GM18867 (cell line): Measurements from ENCODE around the gene ACOX3.

Source experiments
- ATAC-seq: cut with Tn5 transposase; IDR thresholded peaks from one replicate; pipeline ENCODE4 v1.9.1; 2021; ENCODE audit warnings: mild to moderate bottlenecking, moderate library complexity; ENCODE audit not compliant: unreplicated experiment

ACOX3 gene

GRCh38 chr4:8468746-8469535 lies 28.4 kb upstream of the ACOX3 start:
- ATAC-seq, result peak; percentile 69

GRCh38 chr4:8467016-8467415 lies 26.5 kb upstream of the ACOX3 start:
- ATAC-seq, result no peak

GRCh38 chr4:8465615-8466611 lies 25.4 kb upstream of the ACOX3 start:
- ATAC-seq, result no peak

GRCh38 chr4:8464381-8464780 lies 23.9 kb upstream of the ACOX3 start:
- ATAC-seq, result no peak

GRCh38 chr4:8463811-8464210 lies 23.3 kb upstream of the ACOX3 start:
- no peak for ATAC-seq

- ATAC-seq, result no peak
Measured at GRCh38 chr4:8461616-8462015, 21.1 kb upstream of the ACOX3 start.

GRCh38 chr4:8461086-8461485 lies 20.6 kb upstream of the ACOX3 start:
- no peak for ATAC-seq

GRCh38 chr4:8459867-8460445 lies 19.4 kb upstream of the ACOX3 start:
- no peak for ATAC-seq

GRCh38 chr4:8457646-8458252 lies 17.2 kb upstream of the ACOX3 start:
- ATAC-seq, result no peak

GRCh38 chr4:8453957-8454356 lies 13.4 kb upstream of the ACOX3 start:
- no peak for ATAC-seq

GRCh38 chr4:8451440-8452182 lies 11.1 kb upstream of the ACOX3 start:
- ATAC-seq, result no peak

- ATAC-seq, result no peak
Measured at GRCh38 chr4:8446122-8446521, 5.6 kb upstream of the ACOX3 start.

- no peak for ATAC-seq
Measured at GRCh38 chr4:8443801-8444200, 3.3 kb upstream of the ACOX3 start.

- ATAC-seq, result no peak
Measured at GRCh38 chr4:8442596-8443358, 2.3 kb upstream of the ACOX3 start.

GRCh38 chr4:8441499-8442091 lies 1.1 kb upstream of the ACOX3 start:
- no peak for ATAC-seq

GRCh38 chr4:8439914-8440491 lies 520 bp downstream of the ACOX3 start:
- peak; percentile 25 for ATAC-seq

GRCh38 chr4:8439168-8439567 lies 1.4 kb downstream of the ACOX3 start:
- no peak for ATAC-seq

GRCh38 chr4:8438743-8439142 lies 1.8 kb downstream of the ACOX3 start:
- ATAC-seq, result no peak

GRCh38 chr4:8437281-8437680 lies 3.2 kb downstream of the ACOX3 start:
- no peak for ATAC-seq
